Measurements from ENCODE around the gene CCN5.
"Not testable (repeated sequence)": the region's sequence is repeated elsewhere in the genome, so short reads cannot be mapped to it uniquely, and the experiment has no call there.

CCN5 gene

GRCh38 chr20:44694159-44694558 is 21.0 kb upstream of the CCN5 start:
- Histone ChIP-seq H3K27me3 (no peaks in the 10 kb centered on the region), H3K4me3 (no peak overlapping the region), H3K36me3 (no peaks in the 10 kb centered on the region), H3K4me1 (peaks cover 0 to 92% (median 62%) of the 10 kb centered on the region in 4 donors), H3K9me3 (no peaks in the 10 kb centered on the region), H3K27ac (peak overlapping the region; percentile 83 to 93)
- TF ChIP-seq CTCF (IDR thresholded peaks at IDR 0.05): no peak
- no peak for DNase-seq
- intact Hi-C loops (cut with DNase I; ENCODE audit: low total_unique reads): no loop called here

- no peaks in the 10 kb centered on the region for H3K36me3 ChIP-seq
- no peak for TF ChIP-seq CTCF (IDR thresholded peaks at IDR 0.05)
- H3K9me3 ChIP-seq: no peaks in the 10 kb centered on the region
- DNase-seq: peak in 1 of 2 donors; percentile 50
- H3K27me3 ChIP-seq: no peaks in the 10 kb centered on the region
- no peak overlapping the region for H3K4me3 ChIP-seq
- peaks cover 0 to 91% (median 56%) of the 10 kb centered on the region in 4 donors for H3K4me1 ChIP-seq
- intact Hi-C loops (cut with DNase I; ENCODE audit: low total_unique reads): no loop called here
- H3K27ac ChIP-seq: peak overlapping the region; percentile 83 to 93
These were observed 19.9 kb upstream of the CCN5 start for GRCh38 chr20:44695295-44695673.

GRCh38 chr20:44695674-44696300 is 19.4 kb upstream of the CCN5 start:
- no peak for TF ChIP-seq CTCF (IDR thresholded peaks at IDR 0.05)
- Histone ChIP-seq H3K27me3 (no peaks in the 10 kb centered on the region), H3K27ac (peak overlapping the region; percentile 83 to 93), H3K4me1 (peaks cover 0 to 91% (median 54%) of the 10 kb centered on the region in 4 donors), H3K36me3 (no peaks in the 10 kb centered on the region), H3K4me3 (no peak overlapping the region), H3K9me3 (no peaks in the 10 kb centered on the region)
- intact Hi-C loops (cut with DNase I; ENCODE audit: low total_unique reads): no loop called here
- DNase-seq: peak in 1 of 2 donors; percentile 60

GRCh38 chr20:44696315-44696714 is 18.9 kb upstream of the CCN5 start:
- H3K4me3 ChIP-seq: no peak overlapping the region
- peak in 1 of 2 donors; percentile 45 for DNase-seq
- peak overlapping the region; percentile 83 to 93 for H3K27ac ChIP-seq
- TF ChIP-seq CTCF (IDR thresholded peaks at IDR 0.05): no peak
- no peaks in the 10 kb centered on the region for H3K9me3 ChIP-seq
- H3K27me3 ChIP-seq: no peaks in the 10 kb centered on the region
- intact Hi-C loops (cut with DNase I; ENCODE audit: low total_unique reads): no loop called here
- no peaks in the 10 kb centered on the region for H3K36me3 ChIP-seq
- H3K4me1 ChIP-seq: peaks cover 0 to 91% (median 51%) of the 10 kb centered on the region in 4 donors

- H3K9me3 ChIP-seq; H3K27me3 ChIP-seq; H3K36me3 ChIP-seq; intact Hi-C loops (cut with DNase I; ENCODE audit: low total_unique reads); H3K4me3 ChIP-seq: not testable (repeated sequence)
- DNase-seq: peak in 1 of 2 donors; percentile 32
- peaks cover 0 to 91% (median 51%) of the 10 kb centered on the region in 4 donors for H3K4me1 ChIP-seq
- H3K27ac ChIP-seq: peak overlapping the region; percentile 83 to 93
These were observed 18.1 kb upstream of the CCN5 start for GRCh38 chr20:44697041-44697440.

- Histone ChIP-seq H3K27me3 (no peaks in the 10 kb centered on the region), H3K4me1 (peaks cover 0 to 93% (median 53%) of the 10 kb centered on the region in 4 donors), H3K36me3 (no peaks in the 10 kb centered on the region), H3K27ac (peak overlapping the region; percentile 83 to 93), H3K9me3 (no peaks in the 10 kb centered on the region), H3K4me3 (no peak overlapping the region)
- no peak for TF ChIP-seq CTCF (IDR thresholded peaks at IDR 0.05)
- DNase-seq: peak in 1 of 2 donors; percentile 63
- intact Hi-C loops (cut with DNase I; ENCODE audit: low total_unique reads): no loop called here
These were observed 16.8 kb upstream of the CCN5 start for GRCh38 chr20:44698351-44698750.

Data from tibial artery (tissue), 4 donors.